Measurements from ENCODE around the gene DCAF5.
"Not testable (repeated sequence)": the region's sequence is repeated elsewhere in the genome, so short reads cannot be mapped to it uniquely, and the experiment has no call there.

Gene DCAF5

GRCh38 chr14:69042299-69042698, 110.6 kb downstream of the DCAF5 start:
- no peak for DNase-seq

GRCh38 chr14:69041783-69042182, 111.1 kb downstream of the DCAF5 start:
- DNase-seq: no peak

- no peak for DNase-seq
Observed at GRCh38 chr14:69040353-69040752, 112.6 kb downstream of the DCAF5 start.

- no peak for DNase-seq
Observed at GRCh38 chr14:69039288-69039628, 113.7 kb downstream of the DCAF5 start.

- no peak for DNase-seq
Observed at GRCh38 chr14:69038455-69039287, 114.2 kb downstream of the DCAF5 start.

- no peak for DNase-seq
Observed at GRCh38 chr14:69037790-69038454, 115.0 kb downstream of the DCAF5 start.

GRCh38 chr14:69036757-69037506, 116.0 kb downstream of the DCAF5 start:
- no peak for DNase-seq

GRCh38 chr14:69034612-69035262, 118.2 kb downstream of the DCAF5 start:
- no peak for DNase-seq

GRCh38 chr14:69027242-69027913, 125.5 kb downstream of the DCAF5 start:
- no peak for DNase-seq

- DNase-seq: no peak
Observed at GRCh38 chr14:69023035-69023434, 129.9 kb downstream of the DCAF5 start.

GRCh38 chr14:69022093-69022492, 130.8 kb downstream of the DCAF5 start:
- DNase-seq: not testable (repeated sequence)

GRCh38 chr14:69017706-69018105, 135.2 kb downstream of the DCAF5 start:
- no peak for DNase-seq

- DNase-seq: no peak
Observed at GRCh38 chr14:69014829-69015259, 138.1 kb downstream of the DCAF5 start.

- DNase-seq: no peak
Observed at GRCh38 chr14:69013943-69014782, 138.8 kb downstream of the DCAF5 start.

- no peak for DNase-seq
Observed at GRCh38 chr14:69012256-69012953, 140.5 kb downstream of the DCAF5 start.

- no peak for DNase-seq
Observed at GRCh38 chr14:69010648-69011047, 142.3 kb downstream of the DCAF5 start.

GRCh38 chr14:69008421-69008884, 144.5 kb downstream of the DCAF5 start:
- DNase-seq: no peak

- no peak for DNase-seq
Observed at GRCh38 chr14:69006346-69006745, 146.6 kb downstream of the DCAF5 start.

GRCh38 chr14:69005432-69006148, 147.3 kb downstream of the DCAF5 start:
- DNase-seq: no peak
